IMR-90 (cell line): Measurements from ENCODE around the gene GPATCH2L. TPM values are rescaled to one million over a fixed set of nuclear protein-coding genes. Genes with fewer than 3 reads are reported as not detected.

Experiments
- ATAC-seq: fragments of 200-7000 bp; cut with Tn5 transposase; 2 replicates; pipeline ENCODE4 v1.9.1; 2020; ENCODE audit warnings: low read depth, mild to moderate bottlenecking, moderate library complexity
- BruUV-seq: library from RNA; stranded (reverse); fragments of 400-500 nt; replicated peaks from 2 replicates; lab custom pipeline; 2021; lab: Mats Ljungman, UMichigan
- CTCF ChIA-PET: fragments of 300-600 bp; formaldehyde crosslinking; extraction: SDS; loops from one replicate; lab custom pipeline; 2021; ENCODE audit warnings: antibody characterized with exemption; lab: Yijun Ruan, JAX
- POLR2A ChIA-PET: fragments of 300-600 bp; sonication (Branson Sonifier 250); formaldehyde crosslinking; loops from one replicate; lab custom pipeline; 2022; ENCODE audit warnings: antibody characterized with exemption; ENCODE audit not compliant: unreplicated experiment; lab: Charles Lee
- DNase-seq: peaks from one replicate; pipeline ENCODE4 v3.0.0; 2013
- H2AFZ ChIP-seq: replicated peaks from 2 replicates; pipeline ENCODE3; 2013; ENCODE audit warnings: low read length, mild to moderate bottlenecking; ENCODE audit not compliant: poor library complexity
- H2AK5ac ChIP-seq: 2 replicates; pipeline ENCODE4 v1.6.1; 2013; ENCODE audit warnings: low read depth, low read length, inconsistent platforms
- H2AK9ac ChIP-seq: replicated peaks from 2 replicates; pipeline ENCODE3; 2013; ENCODE audit warnings: mild to moderate bottlenecking, low read depth, low read length, moderate library complexity; ENCODE audit not compliant: poor library complexity
- H2BK120ac ChIP-seq: 2 replicates; pipeline ENCODE4 v1.6.1; 2013; ENCODE audit warnings: low read depth, low read length, inconsistent platforms
- H2BK15ac ChIP-seq: 3 replicates; pipeline ENCODE4 v1.6.1; 2013; ENCODE audit warnings: low read depth, low read length, inconsistent platforms
- H2BK20ac ChIP-seq: 2 replicates; pipeline ENCODE4 v1.6.1; 2013; ENCODE audit warnings: low read depth, mild to moderate bottlenecking, inconsistent platforms, low read length, moderate library complexity
- H2BK5ac ChIP-seq: 2 replicates; pipeline ENCODE4 v1.6.1; 2013; ENCODE audit warnings: mild to moderate bottlenecking, low read depth, low read length, inconsistent platforms; ENCODE audit not compliant: poor library complexity, severe bottlenecking
- H3K14ac ChIP-seq: replicated peaks from 2 replicates; pipeline ENCODE4 v1.6.1; 2013; ENCODE audit warnings: low read depth, low read length, inconsistent platforms
- H3K18ac ChIP-seq: 2 replicates; pipeline ENCODE4 v1.6.1; 2013; ENCODE audit warnings: low read depth, low read length, control low read depth
- H3K23ac ChIP-seq: 2 replicates; pipeline ENCODE4 v1.6.1; 2013; ENCODE audit warnings: low read depth, low read length, inconsistent platforms
- H3K27ac ChIP-seq: 2 replicates; pipeline ENCODE4 v1.5.1; 2013; ENCODE audit warnings: mild to moderate bottlenecking, control low read depth, low read length; ENCODE audit not compliant: insufficient read depth
- H3K27me3 ChIP-seq: 2 replicates; pipeline ENCODE4 v1.6.1; 2013; ENCODE audit warnings: low read length; ENCODE audit not compliant: control insufficient read depth, insufficient read depth
- H3K36me3 ChIP-seq: 2 replicates; pipeline ENCODE4 v1.6.1; 2013; ENCODE audit warnings: low read length, mixed read lengths; ENCODE audit not compliant: control insufficient read depth, insufficient read depth
- H3K4ac ChIP-seq: 2 replicates; pipeline ENCODE4 v1.6.1; 2013; ENCODE audit warnings: low read depth, low read length, inconsistent platforms
- H3K4me1 ChIP-seq: 2 replicates; pipeline ENCODE4 v1.6.1; 2013; ENCODE audit warnings: low read length, mixed read lengths; ENCODE audit not compliant: control insufficient read depth, insufficient read depth
- H3K4me2 ChIP-seq: 2 replicates; pipeline ENCODE4 v1.6.1; 2013; ENCODE audit warnings: low read depth, mild to moderate bottlenecking, control low read depth, low read length, moderate library complexity
- H3K4me3 ChIP-seq: 2 replicates; pipeline ENCODE4 v1.5.1; 2013; ENCODE audit warnings: low read depth, mild to moderate bottlenecking, control low read depth, low read length, moderate library complexity; ENCODE audit not compliant: insufficient read depth
- H3K56ac ChIP-seq: 2 replicates; pipeline ENCODE4 v1.6.1; 2013; ENCODE audit warnings: low read length, inconsistent platforms; ENCODE audit not compliant: insufficient read depth; ENCODE audit errors: extremely low read depth
- H3K79me1 ChIP-seq, 2 experiments: 2 replicates each; pipeline ENCODE4 v1.6.1; 2013; ENCODE audit warnings: low read length in 2 of 2, inconsistent platforms in 1 of 2, low read depth in 1 of 2
- H3K9ac ChIP-seq: 2 replicates; pipeline ENCODE4 v1.6.1; 2013; ENCODE audit warnings: low read depth, low read length, control low read depth
- H3K9me1 ChIP-seq: 2 replicates; pipeline ENCODE4 v1.6.1; 2013; ENCODE audit warnings: low read length, inconsistent platforms; ENCODE audit not compliant: insufficient read depth
- H3K9me3 ChIP-seq: 2 replicates; pipeline ENCODE4 v1.6.1; 2013; ENCODE audit warnings: low read length; ENCODE audit not compliant: control insufficient read depth, insufficient read depth
- H4K20me1 ChIP-seq: 2 replicates; pipeline ENCODE4 v1.6.1; 2013; ENCODE audit warnings: low read length, inconsistent platforms; ENCODE audit not compliant: insufficient read depth
- H4K5ac ChIP-seq: 2 replicates; pipeline ENCODE4 v1.6.1; 2013; ENCODE audit warnings: mild to moderate bottlenecking, low read depth, low read length, control low read depth
- H4K8ac ChIP-seq, 2 experiments: 2 replicates each; pipeline ENCODE4 v1.6.1; 2013; ENCODE audit warnings: low read depth in 2 of 2, low read length in 2 of 2, control low read depth in 1 of 2, inconsistent platforms in 1 of 2
- H4K91ac ChIP-seq: 2 replicates; pipeline ENCODE4 v1.6.1; 2013; ENCODE audit warnings: low read depth, low read length, inconsistent platforms; ENCODE audit not compliant: insufficient read depth
- BHLHE40 ChIP-seq: fragments of 150-350 bp; IDR thresholded peaks from 2 replicates; pipeline ENCODE4 v1.6.1; 2016; ENCODE audit warnings: mild to moderate bottlenecking, low read depth, low read length
- CEBPB ChIP-seq: IDR thresholded peaks from 2 replicates; pipeline ENCODE4 v1.6.1; 2012; ENCODE audit warnings: low read depth, low read length, improper control_type of control experiment
- CHD1 ChIP-seq: IDR thresholded peaks from 2 replicates; pipeline ENCODE4 v1.6.1; 2012; ENCODE audit warnings: low read depth, low read length, improper control_type of control experiment
- CTCF ChIP-seq: conservative IDR thresholded peaks from 2 replicates; pipeline ENCODE4 v1.5.1; 2012; ENCODE audit warnings: mild to moderate bottlenecking, low read depth, low read length, improper control_type of control experiment
- ELK1 ChIP-seq: fragments of 150-350 bp; IDR thresholded peaks from 2 replicates; pipeline ENCODE4 v1.6.1; 2016; ENCODE audit warnings: low read depth, mild to moderate bottlenecking, low read length, moderate library complexity, borderline replicate concordance
- FOS ChIP-seq: fragments of 150-350 bp; IDR thresholded peaks from 2 replicates; pipeline ENCODE4 v1.6.1; 2016; ENCODE audit warnings: low read depth, low read length
- MAFK ChIP-seq: IDR thresholded peaks from 2 replicates; pipeline ENCODE4 v1.6.1; 2012; ENCODE audit warnings: low read depth, low read length, improper control_type of control experiment
- MAZ ChIP-seq: IDR thresholded peaks from 2 replicates; pipeline ENCODE4 v1.6.1; 2012; ENCODE audit warnings: low read depth, mild to moderate bottlenecking, low read length, improper control_type of control experiment, moderate library complexity, borderline replicate concordance
- MXI1 ChIP-seq: IDR thresholded peaks from 2 replicates; pipeline ENCODE4 v1.6.1; 2012; ENCODE audit warnings: low read depth, mild to moderate bottlenecking, low read length, moderate library complexity, borderline replicate concordance
- NFE2L2 ChIP-seq: fragments of 150-350 bp; IDR thresholded peaks from 2 replicates; pipeline ENCODE4 v1.6.1; 2016; ENCODE audit warnings: low read depth, mild to moderate bottlenecking, low read length
- POLR2A ChIP-seq: IDR thresholded peaks from 2 replicates; pipeline ENCODE4 v1.6.1; 2012; ENCODE audit warnings: mild to moderate bottlenecking, low read depth, low read length
- RAD21 ChIP-seq: IDR thresholded peaks from 2 replicates; pipeline ENCODE4 v1.6.1; 2012; ENCODE audit warnings: low read length, improper control_type of control experiment
- RCOR1 ChIP-seq: IDR thresholded peaks from 2 replicates; pipeline ENCODE4 v1.6.1; 2012; ENCODE audit warnings: mild to moderate bottlenecking, low read length, improper control_type of control experiment; ENCODE audit not compliant: insufficient replicate concordance
- RFX5 ChIP-seq: IDR thresholded peaks from 2 replicates; pipeline ENCODE4 v1.8.0; 2012; ENCODE audit warnings: low read depth, mild to moderate bottlenecking, low read length, moderate library complexity
- SMC3 ChIP-seq: fragments of 150-350 bp; IDR thresholded peaks from 2 replicates; pipeline ENCODE4 v1.6.1; 2016; ENCODE audit warnings: low read depth, mild to moderate bottlenecking, antibody characterized with exemption, low read length, moderate library complexity
- USF2 ChIP-seq: fragments of 150-350 bp; IDR thresholded peaks from 2 replicates; pipeline ENCODE4 v1.6.1; 2017; ENCODE audit warnings: mild to moderate bottlenecking, antibody characterized with exemption, low read length, low read depth
- WGBS, 2 experiments: methylation state at CpG; one replicate each; pipeline versions ENCODE4 v1.1.5 to v1.1.7; 2013; ENCODE audit warnings: missing lambda C conversion rate in 2 of 2; ENCODE audit not compliant: insufficient read length in 1 of 2; ENCODE audit errors: extremely low coverage in 2 of 2; 5-methylcytosine and 5-hydroxymethylcytosine counted together
- dilution Hi-C: fragments of 300-500 bp; cut with HindIII; formaldehyde crosslinking; loops from one replicate; pipeline ENCODE4 v1.14.3; 2018; ENCODE audit warnings: low sequenced_read_pairs; ENCODE audit not compliant: unreplicated experiment
- in situ Hi-C: fragments of 300-500 bp; cut with MboI; formaldehyde crosslinking; loops from 3 replicates; pipeline ENCODE4 v1.14.3; 2019; ENCODE audit warnings: low sequenced_read_pairs, inconsistent platforms, mixed read lengths
- intact Hi-C: fragments of 100-400 bp; cut with micrococcal nuclease; formaldehyde crosslinking; loops from 2 replicates; pipeline ENCODE4 v1.10.0; 2022
- polyA plus RNA-seq, 3 experiments: library from polyadenylated mRNA; depleted of rRNA; stranded (reverse); fragments of >200 nt; gene quantifications; 2 replicates each; pipeline ENCODE4 v1.2.3, GENCODE V29; 2012; ENCODE audit warnings: low replicate concordance in 1 of 3
- total RNA-seq: library from RNA; depleted of rRNA; stranded (reverse); fragments of >200 nt; gene quantifications from 2 replicates; pipeline ENCODE4 v1.2.3, GENCODE V29; 2012

GPATCH2L gene
- total and polyA plus RNA-seq, 2 of the 4 experiments (the other 2 are of a cell fraction), result 15.6 to 51.4 TPM

- Histone ChIP-seq H3K14ac (no peak overlapping the region), H2BK5ac (no peak overlapping the region), H2AFZ (no peak overlapping the region), H3K18ac (no peak overlapping the region), H2BK120ac (no peak overlapping the region), H3K79me1 (no peaks in the 10 kb centered on the region), H3K9ac (no peak overlapping the region), H2BK15ac (no peak overlapping the region), H3K9me1 (no peaks in the 10 kb centered on the region), H3K36me3 (no peaks in the 10 kb centered on the region), H2AK9ac (no peak overlapping the region), H2BK20ac (no peak overlapping the region), H3K56ac (no peak overlapping the region), H3K27ac (no peak overlapping the region), H3K4me2 (no peak overlapping the region), H3K23ac (no peak overlapping the region; the same call in 1 of the 2 replicates), H2AK5ac (no peak overlapping the region), H3K4me3 (no peak overlapping the region), H3K27me3 (peaks cover 18% of the 10 kb centered on the region), H3K4ac (no peak overlapping the region), H4K5ac (no peak overlapping the region), H3K4me1 (no peaks in the 10 kb centered on the region), H4K91ac (no peak overlapping the region), H4K20me1 (no peaks in the 10 kb centered on the region), H3K9me3 (no peaks in the 10 kb centered on the region), H4K8ac (no peak overlapping the region)
- no peak for TF ChIP-seq NFE2L2
- no peak for TF ChIP-seq FOS
- TF ChIP-seq RCOR1, result no peak
- no peak for TF ChIP-seq CTCF
- no peak for TF ChIP-seq RAD21
- TF ChIP-seq MXI1, result no peak
- no peak for TF ChIP-seq ELK1
- no peak for TF ChIP-seq MAZ
- no peak for TF ChIP-seq BHLHE40
- TF ChIP-seq CHD1, result no peak
- no peak for TF ChIP-seq SMC3
- no peak for TF ChIP-seq MAFK
- no peak for TF ChIP-seq USF2
- TF ChIP-seq CEBPB, result no peak
- no peak for TF ChIP-seq POLR2A
- no peak for TF ChIP-seq RFX5
- dilution Hi-C loops, result no loop called here
- DNase-seq, result no peak
- in situ Hi-C loops, result no loop called here
- BruUV-seq, result no TSS peak
- intact Hi-C loops, result no loop called here
- ATAC-seq, result no peak
- ChIA-PET CTCF (interaction anchor here (0.7 kb wide), 1 partner anchor 67 kb away, joined by 12 read pairs; no protein-coding TSS in a partner anchor), POLR2A (no interaction called here)
- 40% methylated on average over 1 of the region's 16 CpGs; no CpG with 5 or more reads in 1 of the 2 experiments for WGBS, 2 experiments
Observed at GRCh38 chr14:76117789-76118484, 33.8 kb upstream of the GPATCH2L start.
